Activated CD4-positive, alpha-beta T cell treated with anti-CD3 and anti-CD28 coated beads, Interleukin-2, amount 10 ng/mL, durations not matched to agents 24 days and 14 days (primary cell): Measurements from ENCODE around the gene SMAD6. TPM values are rescaled to one million over a fixed set of nuclear protein-coding genes. Genes with fewer than 3 reads are reported as not detected.

Source experiments
- DNase-seq: peaks from one replicate; pipeline ENCODE4 v3.0.0; 2022
- H3K27ac Mint-ChIP-seq: one replicate; pipeline ENCODE4 v1.8.0; 2022; ENCODE audit warnings: mild to moderate bottlenecking, mixed read lengths
- H3K27me3 Mint-ChIP-seq: one replicate; pipeline ENCODE4 v1.8.0; 2022; ENCODE audit warnings: mixed read lengths
- H3K36me3 Mint-ChIP-seq: one replicate; pipeline ENCODE4 v1.8.0; 2022; ENCODE audit warnings: low read depth, mild to moderate bottlenecking, mixed read lengths
- H3K4me1 Mint-ChIP-seq: one replicate; pipeline ENCODE4 v1.8.0; 2021; ENCODE audit warnings: mixed read lengths
- H3K4me3 Mint-ChIP-seq: one replicate; pipeline ENCODE4 v1.8.0; 2022; ENCODE audit warnings: mild to moderate bottlenecking, moderate library complexity, mixed read lengths
- H3K9me3 Mint-ChIP-seq: one replicate; pipeline ENCODE4 v1.8.0; 2021; ENCODE audit warnings: mixed read lengths
- intact Hi-C: fragments of 100-400 bp; cut with micrococcal nuclease; formaldehyde crosslinking; loops from one replicate; pipeline ENCODE4 v1.15.1; 2023
- total RNA-seq: library from RNA; stranded (reverse); gene quantifications from 2 replicates; pipeline ENCODE4 v1.2.3, GENCODE V29; 2022

Gene SMAD6
- total RNA-seq, 1 donor from 2014 or later, result 0.40 TPM

DNA sequence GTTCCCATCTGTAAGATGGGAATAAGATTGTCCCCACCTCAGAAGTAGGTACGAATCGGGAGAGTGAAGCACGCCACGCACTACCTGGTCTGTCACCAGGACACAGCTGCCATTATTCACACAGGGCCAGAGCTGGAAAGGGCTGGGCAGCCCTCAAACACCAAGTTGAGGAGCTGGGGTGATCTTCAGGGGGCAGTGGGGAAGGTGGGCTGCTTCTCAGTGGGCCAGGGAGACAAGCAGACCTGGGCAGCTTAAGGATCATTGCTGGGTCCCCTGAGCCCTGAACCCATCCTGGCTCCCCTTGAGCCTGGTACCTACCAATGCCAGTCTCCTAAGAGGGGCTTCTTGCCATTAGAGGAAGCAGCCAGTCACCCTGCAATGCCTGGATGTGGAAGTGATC, 82.1 kb downstream of the SMAD6 start:
- intact Hi-C loops, result no loop called here
- Mint-ChIP-seq H3K27ac (no peak overlapping the region), H3K4me3 (no peak overlapping the region), H3K36me3 (no peaks in the 10 kb centered on the region), H3K4me1 (no peaks in the 10 kb centered on the region), H3K27me3 (no peaks in the 10 kb centered on the region), H3K9me3 (no peaks in the 10 kb centered on the region)
- DNase-seq, result no peak

- no peak overlapping the region for H3K4me3 Mint-ChIP-seq
- H3K27me3 Mint-ChIP-seq, result no peaks in the 10 kb centered on the region
- no peak overlapping the region for H3K27ac Mint-ChIP-seq
- no peaks in the 10 kb centered on the region for H3K36me3 Mint-ChIP-seq
- H3K4me1 Mint-ChIP-seq, result no peaks in the 10 kb centered on the region
- intact Hi-C loops, result no loop called here
- no peaks in the 10 kb centered on the region for H3K9me3 Mint-ChIP-seq
- no peak for DNase-seq
These were observed 83.6 kb downstream of the SMAD6 start for GRCh38 chr15:66785637-66786036.

DNA sequence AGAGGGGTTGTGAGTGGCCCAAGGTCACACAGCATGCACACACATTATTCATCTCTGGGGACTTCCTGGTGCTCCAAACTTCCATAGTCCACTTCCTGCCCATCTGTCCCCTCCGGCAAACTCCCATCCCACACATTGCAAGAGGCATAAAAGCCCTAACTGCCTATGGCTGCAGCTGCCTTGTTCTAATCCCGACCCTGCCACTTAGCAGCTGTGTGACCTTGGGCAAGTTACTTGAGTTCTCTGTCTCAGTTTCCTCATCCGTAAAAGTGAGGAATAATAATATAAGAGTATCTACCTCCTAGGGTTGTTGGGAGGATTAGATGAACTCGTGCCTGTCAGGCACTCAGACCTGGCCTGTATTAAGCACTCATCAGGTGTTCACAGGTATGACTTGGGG, 84.2 kb downstream of the SMAD6 start:
- H3K27ac Mint-ChIP-seq, result no peak overlapping the region

DNA sequence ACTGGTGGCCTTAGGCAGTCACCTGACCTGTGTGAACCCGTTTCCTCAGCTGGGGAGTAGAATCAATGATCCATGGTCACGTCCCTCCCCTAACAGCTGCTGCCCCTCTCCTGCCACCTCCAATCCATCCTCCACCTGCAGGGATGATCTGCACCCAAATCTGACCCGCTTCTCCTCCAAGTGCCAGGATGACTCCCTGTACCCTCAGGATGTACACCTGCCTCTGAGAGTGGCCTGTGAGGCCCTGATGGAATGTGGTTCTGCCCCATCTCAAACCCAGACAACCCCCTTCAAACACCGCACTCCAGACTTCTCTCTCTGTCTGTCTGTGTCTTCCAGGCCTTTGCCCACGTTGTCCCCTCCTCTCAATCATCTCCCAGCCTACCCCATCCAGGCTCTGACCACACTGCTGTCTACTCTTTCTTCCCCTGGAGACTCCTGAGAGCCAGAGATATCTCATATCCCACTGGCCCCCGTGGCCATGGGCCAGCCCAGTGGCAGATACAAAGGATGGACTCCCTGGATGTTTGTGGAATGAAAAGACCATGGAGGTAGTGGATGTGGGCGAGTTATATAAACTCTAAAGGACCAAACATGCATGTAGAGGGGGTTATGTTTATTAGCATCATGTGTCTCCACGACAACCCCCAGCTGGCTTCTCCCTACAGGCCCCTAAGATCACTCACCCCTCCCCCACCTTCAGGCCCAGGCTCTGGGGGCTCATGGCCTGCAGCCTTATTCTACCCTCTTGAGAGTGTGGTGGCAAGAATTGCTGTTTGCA, 84.9 kb downstream of the SMAD6 start:
- H3K4me1 Mint-ChIP-seq, result no peaks in the 10 kb centered on the region
- intact Hi-C loops, result no loop called here
- peaks cover 3% of the 10 kb centered on the region for H3K27me3 Mint-ChIP-seq
- no peaks in the 10 kb centered on the region for H3K36me3 Mint-ChIP-seq
- no peak overlapping the region for H3K4me3 Mint-ChIP-seq
- no peaks in the 10 kb centered on the region for H3K9me3 Mint-ChIP-seq
- DNase-seq, result no peak
- H3K27ac Mint-ChIP-seq, result no peak overlapping the region

More for the DNA sequence above, 84.2 kb downstream of the SMAD6 start:
- intact Hi-C loops, result no loop called here
- H3K4me1 Mint-ChIP-seq, result no peaks in the 10 kb centered on the region
- H3K9me3 Mint-ChIP-seq, result no peaks in the 10 kb centered on the region
- peaks cover 3% of the 10 kb centered on the region for H3K27me3 Mint-ChIP-seq
- no peaks in the 10 kb centered on the region for H3K36me3 Mint-ChIP-seq
- no peak overlapping the region for H3K4me3 Mint-ChIP-seq
- DNase-seq, result no peak

GRCh38 chr15:66787489-66787871, 85.4 kb downstream of the SMAD6 start:
- Mint-ChIP-seq H3K4me1 (no peaks in the 10 kb centered on the region), H3K27ac (no peak overlapping the region), H3K4me3 (no peak overlapping the region), H3K27me3 (peaks cover 3% of the 10 kb centered on the region), H3K36me3 (no peaks in the 10 kb centered on the region), H3K9me3 (no peaks in the 10 kb centered on the region)
- intact Hi-C loops, result no loop called here
- no peak for DNase-seq

- H3K9me3 Mint-ChIP-seq, result no peaks in the 10 kb centered on the region
- H3K4me1 Mint-ChIP-seq, result no peaks in the 10 kb centered on the region
- no peak overlapping the region for H3K27ac Mint-ChIP-seq
- intact Hi-C loops, result no loop called here
- H3K36me3 Mint-ChIP-seq, result no peaks in the 10 kb centered on the region
- H3K27me3 Mint-ChIP-seq, result peaks cover 3% of the 10 kb centered on the region
- DNase-seq, result no peak
- H3K4me3 Mint-ChIP-seq, result no peak overlapping the region
These were observed 86.0 kb downstream of the SMAD6 start for GRCh38 chr15:66788024-66788423.

DNA sequence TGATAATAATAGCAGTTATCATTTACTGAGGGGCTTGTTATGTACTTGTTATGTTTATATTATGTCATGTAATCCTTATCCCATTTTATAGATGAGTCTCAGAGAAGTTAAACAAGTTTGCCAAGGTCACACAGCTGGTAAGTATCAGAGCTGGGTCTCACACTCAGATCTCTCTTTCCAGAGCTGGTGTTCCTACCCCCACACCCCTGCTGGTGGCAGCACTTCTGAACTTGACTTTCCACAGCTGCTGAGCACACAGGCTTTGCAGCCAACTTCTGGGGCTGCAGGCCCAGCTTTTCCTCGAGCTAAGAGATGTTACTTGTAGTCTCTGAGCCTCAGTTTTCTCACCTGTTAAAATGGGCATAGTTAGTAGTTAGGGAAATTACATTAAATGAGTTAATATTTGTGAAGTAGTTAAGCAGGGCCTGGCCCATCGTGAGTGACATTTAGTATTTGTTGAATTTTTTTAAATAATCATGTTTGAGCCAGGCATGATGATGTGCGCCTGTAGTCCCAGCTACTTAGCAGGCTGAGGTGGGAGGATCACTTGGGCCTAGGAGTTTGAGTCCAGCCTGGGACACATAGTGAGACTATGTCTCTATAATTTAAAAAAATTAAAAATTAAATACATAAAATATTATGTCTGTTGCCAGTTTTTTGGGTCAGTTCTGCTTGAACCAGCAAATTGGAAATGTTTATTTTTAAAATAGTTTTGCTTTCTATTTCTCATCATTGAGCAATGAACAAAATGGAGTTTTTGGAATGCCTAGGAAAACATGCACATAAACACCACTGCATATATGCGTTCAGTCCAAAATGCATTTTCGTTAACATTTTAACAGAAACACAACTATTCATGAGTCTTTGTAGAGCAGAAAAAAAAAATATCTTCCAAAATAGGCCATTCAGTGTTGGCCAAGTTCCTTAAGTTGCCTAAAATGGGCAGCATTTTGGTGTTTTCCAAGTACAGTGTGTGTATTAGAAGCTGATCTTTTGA, 87.3 kb downstream of the SMAD6 start:
- peaks cover 3% of the 10 kb centered on the region for H3K27me3 Mint-ChIP-seq
- intact Hi-C loops, result no loop called here
- DNase-seq, result no peak
- no peaks in the 10 kb centered on the region for H3K4me1 Mint-ChIP-seq
- no peak overlapping the region for H3K27ac Mint-ChIP-seq
- H3K9me3 Mint-ChIP-seq, result no peaks in the 10 kb centered on the region
- no peaks in the 10 kb centered on the region for H3K36me3 Mint-ChIP-seq
- H3K4me3 Mint-ChIP-seq, result no peak overlapping the region

DNA sequence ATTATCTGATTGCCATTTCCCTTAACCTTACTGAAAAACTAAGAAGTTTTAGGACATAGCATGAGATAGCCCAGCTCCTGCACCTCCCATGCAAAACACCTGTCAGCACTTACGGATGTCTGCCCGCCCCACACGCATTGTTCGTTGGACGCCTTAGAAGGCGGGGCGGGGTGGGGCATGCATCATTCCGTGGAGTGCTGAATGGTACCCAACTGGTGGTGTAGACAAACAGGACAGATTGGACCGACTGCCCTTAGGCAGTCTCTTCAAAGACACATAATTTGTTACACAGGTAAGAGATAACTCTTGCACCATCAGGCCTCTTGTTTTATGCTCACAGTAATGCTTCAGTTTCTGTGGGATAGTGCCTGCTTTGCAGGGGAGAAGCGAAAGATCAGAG, 93.8 kb downstream of the SMAD6 start:
- H3K27me3 Mint-ChIP-seq, result peaks cover 9% of the 10 kb centered on the region
- H3K27ac Mint-ChIP-seq, result no peak overlapping the region
- H3K4me3 Mint-ChIP-seq, result no peak overlapping the region
- intact Hi-C loops, result no loop called here
- H3K4me1 Mint-ChIP-seq, result no peaks in the 10 kb centered on the region
- no peak for DNase-seq
- no peaks in the 10 kb centered on the region for H3K36me3 Mint-ChIP-seq
- no peaks in the 10 kb centered on the region for H3K9me3 Mint-ChIP-seq

GRCh38 chr15:66796343-66796742, 94.3 kb downstream of the SMAD6 start:
- Mint-ChIP-seq H3K4me3 (no peak overlapping the region), H3K27ac (no peak overlapping the region), H3K4me1 (no peaks in the 10 kb centered on the region), H3K36me3 (no peaks in the 10 kb centered on the region), H3K27me3 (peaks cover 8% of the 10 kb centered on the region), H3K9me3 (no peaks in the 10 kb centered on the region)
- no peak for DNase-seq
- intact Hi-C loops, result no loop called here

- H3K27ac Mint-ChIP-seq, result no peak overlapping the region
- H3K9me3 Mint-ChIP-seq, result no peaks in the 10 kb centered on the region
- no peak for DNase-seq
- H3K36me3 Mint-ChIP-seq, result no peaks in the 10 kb centered on the region
- H3K4me1 Mint-ChIP-seq, result no peaks in the 10 kb centered on the region
- intact Hi-C loops, result no loop called here
- H3K4me3 Mint-ChIP-seq, result no peak overlapping the region
- peaks cover 8% of the 10 kb centered on the region for H3K27me3 Mint-ChIP-seq
These were observed 95.9 kb downstream of the SMAD6 start for GRCh38 chr15:66797921-66798320.

GRCh38 chr15:66798426-66799061, 96.5 kb downstream of the SMAD6 start:
- Mint-ChIP-seq H3K4me1 (no peaks in the 10 kb centered on the region), H3K36me3 (no peaks in the 10 kb centered on the region), H3K9me3 (no peaks in the 10 kb centered on the region), H3K27ac (no peak overlapping the region), H3K4me3 (no peak overlapping the region), H3K27me3 (peaks cover 8% of the 10 kb centered on the region)
- no peak for DNase-seq
- intact Hi-C loops, result no loop called here

DNA sequence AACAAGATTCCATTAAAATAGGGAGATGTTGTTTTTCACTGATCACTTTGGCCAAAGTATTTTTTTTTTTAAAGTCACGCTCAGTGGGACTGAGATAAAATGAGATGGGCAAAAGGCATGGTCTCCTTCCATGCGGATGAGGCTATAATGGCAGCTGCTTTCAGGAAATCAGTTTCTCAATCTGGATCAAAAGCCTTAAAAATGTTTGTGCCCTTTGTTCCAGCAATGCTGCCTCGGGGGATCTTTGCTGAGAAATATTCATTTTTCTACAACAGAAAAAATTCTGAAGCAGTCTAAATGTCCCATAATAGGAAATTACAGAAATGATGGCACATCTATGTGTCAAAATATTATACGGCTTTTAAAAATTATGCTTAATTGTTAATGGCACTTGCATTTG, 97.2 kb downstream of the SMAD6 start:
- Mint-ChIP-seq H3K4me3 (no peak overlapping the region), H3K9me3 (no peaks in the 10 kb centered on the region), H3K4me1 (no peaks in the 10 kb centered on the region), H3K27ac (no peak overlapping the region), H3K36me3 (no peaks in the 10 kb centered on the region), H3K27me3 (peaks cover 8% of the 10 kb centered on the region)
- no peak for DNase-seq
- intact Hi-C loops, result no loop called here

GRCh38 chr15:66800584-66801235, 98.7 kb downstream of the SMAD6 start:
- Mint-ChIP-seq H3K4me1 (no peaks in the 10 kb centered on the region), H3K27me3 (peaks cover 8% of the 10 kb centered on the region), H3K27ac (no peak overlapping the region), H3K4me3 (no peak overlapping the region), H3K9me3 (no peaks in the 10 kb centered on the region), H3K36me3 (no peaks in the 10 kb centered on the region)
- DNase-seq, result no peak
- intact Hi-C loops, result no loop called here
